Heart left ventricle (tissue), 13 donors: ENCODE data around the gene SPEF1.

Experiments used
- POLR2A ChIP-seq, 2 donors: fragments of 450-650 bp; IDR thresholded peaks; one replicate each; pipeline ENCODE4 v1.6.1; 2017; ENCODE audit warnings: antibody characterized with exemption in 2 of 2, mild to moderate bottlenecking in 2 of 2, moderate library complexity in 2 of 2
- TF ChIP-seq, protein P1 (sequence below), 12 donors: fragments of 200-600 bp; sonication (generic) in 4 of 12; IDR thresholded peaks; one replicate each; pipeline versions ENCODE4 v1.5.0 to v1.8.0; 2018 to 2022; ENCODE audit warnings: antibody characterized with exemption in 12 of 12, mild to moderate bottlenecking in 5 of 12
- donor health status: ischemic (EF 13 %, LVEDD 7.1; RV severe dilation, severe dysfunction).
- donor health status: DM: no; HTN: yes; CAD: no.
- donor health status: DM: no; HTN: no; CAD: no.
- donor health status: ischemic (EF 25% LVEDD 6.9; RV normal size, moderate dysfunction).
- donor health status: ischemic (EF 25% LVEDD 5.7; RV mildly dilated, moderate dysfunction).
- donor health status: ischemic (EF 35%, LVEDD 5.7; RV mildly dilated, moderate dysfunction).
- donor health status: nonischemic (EF 11% LVEDD 7.7; RV severe dilation, severe dysfunction).
- donor health status: DM: yes; HTN: yes; CAD: no.
- donor health status: PGD.
- donor health status: ischemic (EF 29% LVEDD 5.4; RV normal size, mild dysfunction).
- donor health status: nonischemic (EF 23%, LVEDD 6.1; RV moderate dilation, normal function).

GRCh38 chr20:3828798-3829197, 47.5 kb upstream of the SPEF1 start:
- TF ChIP-seq, protein P1, sequence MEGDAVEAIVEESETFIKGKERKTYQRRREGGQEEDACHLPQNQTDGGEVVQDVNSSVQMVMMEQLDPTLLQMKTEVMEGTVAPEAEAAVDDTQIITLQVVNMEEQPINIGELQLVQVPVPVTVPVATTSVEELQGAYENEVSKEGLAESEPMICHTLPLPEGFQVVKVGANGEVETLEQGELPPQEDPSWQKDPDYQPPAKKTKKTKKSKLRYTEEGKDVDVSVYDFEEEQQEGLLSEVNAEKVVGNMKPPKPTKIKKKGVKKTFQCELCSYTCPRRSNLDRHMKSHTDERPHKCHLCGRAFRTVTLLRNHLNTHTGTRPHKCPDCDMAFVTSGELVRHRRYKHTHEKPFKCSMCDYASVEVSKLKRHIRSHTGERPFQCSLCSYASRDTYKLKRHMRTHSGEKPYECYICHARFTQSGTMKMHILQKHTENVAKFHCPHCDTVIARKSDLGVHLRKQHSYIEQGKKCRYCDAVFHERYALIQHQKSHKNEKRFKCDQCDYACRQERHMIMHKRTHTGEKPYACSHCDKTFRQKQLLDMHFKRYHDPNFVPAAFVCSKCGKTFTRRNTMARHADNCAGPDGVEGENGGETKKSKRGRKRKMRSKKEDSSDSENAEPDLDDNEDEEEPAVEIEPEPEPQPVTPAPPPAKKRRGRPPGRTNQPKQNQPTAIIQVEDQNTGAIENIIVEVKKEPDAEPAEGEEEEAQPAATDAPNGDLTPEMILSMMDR (IDR thresholded peaks at IDR 0.05), result no peak
- no peak for TF ChIP-seq POLR2A (IDR thresholded peaks at IDR 0.05)
